ENCODE results near the gene ST3GAL3. TPM values are rescaled to one million over a fixed set of nuclear protein-coding genes. Genes with fewer than 3 reads are reported as not detected.

Gene ST3GAL3
- total RNA-seq, 1 donor from 2014 or later, result 11.4 TPM

- peaks cover 29% of the 10 kb centered on the region for H3K36me3 Mint-ChIP-seq (ENCODE audit: low read depth, unreplicated experiment)
- H3K4me1 ChIP-seq (ENCODE audit: insufficient read depth, low read length), result peaks cover 3% of the 10 kb centered on the region
- no peak overlapping the region for H3K4me2 ChIP-seq (ENCODE audit: low read length)
- H3K4me3 Mint-ChIP-seq (ENCODE audit: unreplicated experiment), result no peak overlapping the region
- FAIRE-seq (no peak), DNase-seq (ENCODE audit: low read depth) (no peak)
- no peaks in the 10 kb centered on the region for H3K27me3 Mint-ChIP-seq (ENCODE audit: low read depth, unreplicated experiment)
- H3K4me1 Mint-ChIP-seq (ENCODE audit: low read depth, unreplicated experiment), result peaks cover 17% of the 10 kb centered on the region
- H3K4me3 ChIP-seq (ENCODE audit: insufficient read depth, low read depth, low read length), result no peak overlapping the region
- H3K27ac Mint-ChIP-seq (ENCODE audit: unreplicated experiment), result no peak overlapping the region
- H3K27ac ChIP-seq (ENCODE audit: low read depth, low read length), result no peak overlapping the region
- no peak overlapping the region for H3K9ac ChIP-seq (ENCODE audit: low read length)
- no peaks in the 10 kb centered on the region for H3K9me3 ChIP-seq (ENCODE audit: insufficient read depth, low read depth, low read length)
- TF ChIP-seq EZH2 (IDR thresholded peaks at IDR 0.05; ENCODE audit: insufficient read depth, low read length) (no peak), CTCF (IDR thresholded peaks at IDR 0.05; ENCODE audit: insufficient read depth, low read depth, low read length) (no peak)
- peaks cover 18% of the 10 kb centered on the region for H3K9me3 Mint-ChIP-seq (ENCODE audit: unreplicated experiment)
- H3K79me2 ChIP-seq (ENCODE audit: insufficient read depth, low read length), result no peaks in the 10 kb centered on the region
- H3K27me3 ChIP-seq (ENCODE audit: insufficient read depth, low read length), result no peaks in the 10 kb centered on the region
- peaks cover 8% of the 10 kb centered on the region for H3K36me3 ChIP-seq (ENCODE audit: insufficient read depth, low read length)
- no peak overlapping the region for H2AFZ ChIP-seq (ENCODE audit: low read depth, low read length)
- H4K20me1 ChIP-seq (ENCODE audit: insufficient read depth, low read length), result peaks cover 40% of the 10 kb centered on the region
Measured at GRCh38 chr1:43841321-43842174, 134.2 kb downstream of the ST3GAL3 start.

- Histone ChIP-seq H3K27me3 (ENCODE audit: insufficient read depth, low read length) (no peaks in the 10 kb centered on the region), H2AFZ (ENCODE audit: low read depth, low read length) (no peak overlapping the region), H3K27ac (ENCODE audit: low read depth, low read length) (no peak overlapping the region), H3K9ac (ENCODE audit: low read length) (no peak overlapping the region), H3K4me1 (ENCODE audit: insufficient read depth, low read length) (no peaks in the 10 kb centered on the region), H3K79me2 (ENCODE audit: insufficient read depth, low read length) (no peaks in the 10 kb centered on the region), H3K4me3 (ENCODE audit: insufficient read depth, low read depth, low read length) (no peak overlapping the region), H4K20me1 (ENCODE audit: insufficient read depth, low read length) (peaks cover 38% of the 10 kb centered on the region), H3K9me3 (ENCODE audit: insufficient read depth, low read depth, low read length) (no peaks in the 10 kb centered on the region), H3K36me3 (ENCODE audit: insufficient read depth, low read length) (peaks cover 8% of the 10 kb centered on the region), H3K4me2 (ENCODE audit: low read length) (no peak overlapping the region)
- Mint-ChIP-seq H3K4me1 (ENCODE audit: low read depth, unreplicated experiment) (peaks cover 11% of the 10 kb centered on the region), H3K9me3 (ENCODE audit: unreplicated experiment) (peaks cover 18% of the 10 kb centered on the region), H3K4me3 (ENCODE audit: unreplicated experiment) (no peak overlapping the region), H3K27ac (ENCODE audit: unreplicated experiment) (no peak overlapping the region), H3K36me3 (ENCODE audit: low read depth, unreplicated experiment) (peaks cover 29% of the 10 kb centered on the region), H3K27me3 (ENCODE audit: low read depth, unreplicated experiment) (no peaks in the 10 kb centered on the region)
- no peak for FAIRE-seq
- no peak for DNase-seq (ENCODE audit: low read depth)
- no peak for TF ChIP-seq EZH2 (IDR thresholded peaks at IDR 0.05; ENCODE audit: insufficient read depth, low read length)
- no peak for TF ChIP-seq CTCF (IDR thresholded peaks at IDR 0.05; ENCODE audit: insufficient read depth, low read depth, low read length)
Measured at GRCh38 chr1:43842175-43842498, 134.8 kb downstream of the ST3GAL3 start.

GRCh38 chr1:43843684-43844083 is 136.3 kb downstream of the ST3GAL3 start:
- TF ChIP-seq EZH2 (IDR thresholded peaks at IDR 0.05; ENCODE audit: insufficient read depth, low read length) (no peak), CTCF (IDR thresholded peaks at IDR 0.05; ENCODE audit: insufficient read depth, low read depth, low read length) (no peak)
- Histone ChIP-seq H3K4me1 (ENCODE audit: insufficient read depth, low read length) (no peaks in the 10 kb centered on the region), H3K4me3 (ENCODE audit: insufficient read depth, low read depth, low read length) (no peak overlapping the region), H2AFZ (ENCODE audit: low read depth, low read length) (no peak overlapping the region), H3K4me2 (ENCODE audit: low read length) (no peak overlapping the region), H3K27me3 (ENCODE audit: insufficient read depth, low read length) (no peaks in the 10 kb centered on the region), H3K36me3 (ENCODE audit: insufficient read depth, low read length) (peaks cover 8% of the 10 kb centered on the region), H3K27ac (ENCODE audit: low read depth, low read length) (no peak overlapping the region), H3K9ac (ENCODE audit: low read length) (no peak overlapping the region), H3K9me3 (ENCODE audit: insufficient read depth, low read depth, low read length) (no peaks in the 10 kb centered on the region), H4K20me1 (ENCODE audit: insufficient read depth, low read length) (peaks cover 32% of the 10 kb centered on the region), H3K79me2 (ENCODE audit: insufficient read depth, low read length) (no peaks in the 10 kb centered on the region)
- H3K9me3 Mint-ChIP-seq (ENCODE audit: unreplicated experiment), result peaks cover 18% of the 10 kb centered on the region
- DNase-seq (ENCODE audit: low read depth) (no peak), FAIRE-seq (no peak)
- peaks cover 8% of the 10 kb centered on the region for H3K4me1 Mint-ChIP-seq (ENCODE audit: low read depth, unreplicated experiment)
- peaks cover 29% of the 10 kb centered on the region for H3K36me3 Mint-ChIP-seq (ENCODE audit: low read depth, unreplicated experiment)
- H3K27me3 Mint-ChIP-seq (ENCODE audit: low read depth, unreplicated experiment), result no peaks in the 10 kb centered on the region
- H3K27ac Mint-ChIP-seq (ENCODE audit: unreplicated experiment), result no peak overlapping the region
- H3K4me3 Mint-ChIP-seq (ENCODE audit: unreplicated experiment), result no peak overlapping the region

Measured in astrocyte (in vitro differentiated cells and primary cell).